Stimulated activated naive CD4-positive, alpha-beta T cell (primary cell): ENCODE measurements around the gene VENTX.

Source experiments
- DNase-seq, 6 experiments: peaks; one replicate each; lab custom pipeline; 2025; lab: John Stamatoyannopoulos, UW

VENTX gene, protein sequence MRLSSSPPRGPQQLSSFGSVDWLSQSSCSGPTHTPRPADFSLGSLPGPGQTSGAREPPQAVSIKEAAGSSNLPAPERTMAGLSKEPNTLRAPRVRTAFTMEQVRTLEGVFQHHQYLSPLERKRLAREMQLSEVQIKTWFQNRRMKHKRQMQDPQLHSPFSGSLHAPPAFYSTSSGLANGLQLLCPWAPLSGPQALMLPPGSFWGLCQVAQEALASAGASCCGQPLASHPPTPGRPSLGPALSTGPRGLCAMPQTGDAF

DNA sequence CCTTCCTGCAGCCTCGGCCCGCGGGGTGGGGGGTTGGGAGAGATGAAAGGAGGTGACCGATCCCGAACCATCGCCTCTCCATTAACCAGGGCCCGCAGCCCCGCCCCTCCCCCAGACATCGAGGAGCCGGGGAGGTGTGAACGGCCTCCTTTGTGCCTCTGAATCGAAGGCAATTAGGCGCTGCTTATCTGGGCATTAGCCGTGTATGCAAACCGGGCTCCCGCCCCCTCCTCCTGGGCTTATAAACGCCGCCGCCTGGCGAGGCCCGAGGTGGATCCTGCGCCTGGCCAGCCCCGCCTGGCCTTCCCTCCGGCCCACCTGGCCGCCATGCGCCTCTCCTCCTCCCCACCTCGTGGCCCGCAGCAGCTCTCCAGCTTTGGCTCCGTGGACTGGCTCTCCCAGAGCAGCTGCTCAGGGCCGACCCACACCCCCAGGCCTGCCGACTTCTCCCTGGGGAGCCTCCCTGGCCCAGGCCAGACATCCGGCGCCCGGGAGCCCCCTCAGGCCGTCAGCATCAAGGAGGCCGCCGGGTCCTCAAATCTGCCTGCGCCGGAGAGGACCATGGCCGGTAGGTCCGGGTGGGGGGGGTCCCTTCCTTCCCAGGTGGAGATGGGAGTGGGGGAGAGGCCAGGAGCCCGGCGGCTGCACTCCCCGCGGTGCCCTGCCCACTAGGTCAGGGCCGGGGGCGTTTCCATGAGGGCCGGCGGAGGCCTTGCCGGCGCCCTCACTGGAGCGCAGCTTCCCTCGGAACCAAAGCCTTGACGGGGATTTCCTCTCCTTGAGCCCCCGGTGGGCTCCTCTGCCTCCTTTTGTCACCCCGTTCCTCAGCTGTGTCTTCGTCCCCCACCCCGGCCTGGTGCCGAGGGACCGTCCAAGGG lies at the start of gene VENTX:
VENTX (plus strand) TSS at position 268 of the 878 bp plus-strand sequence; CDS start at position 328, 60 bp downstream.
- no peak for DNase-seq

- no peak for DNase-seq
These were observed 49.6 kb upstream of the VENTX start for GRCh38 chr10:133187906-133188681.

DNA sequence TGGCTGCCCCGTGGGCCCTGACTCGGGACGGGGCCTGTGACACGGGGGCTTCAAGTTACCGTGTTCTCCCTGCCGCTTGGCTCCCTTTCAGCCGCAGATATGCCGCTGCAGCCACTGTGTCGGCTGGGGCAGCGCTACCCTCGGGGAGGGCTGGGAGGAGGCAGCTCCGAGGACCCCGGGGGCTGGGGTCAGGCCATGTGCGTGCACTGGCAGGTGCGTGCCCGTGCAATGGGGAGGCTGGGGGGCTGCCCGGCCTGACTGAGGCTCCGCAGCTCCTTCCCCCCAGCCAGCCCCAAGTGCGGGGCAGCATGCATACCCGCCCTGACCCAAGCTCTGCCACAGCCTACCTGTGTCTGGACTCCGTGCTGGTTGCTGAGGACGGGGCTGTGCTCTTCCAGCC lies 48.4 kb upstream of the VENTX start:
- DNase-seq, result no peak

DNA sequence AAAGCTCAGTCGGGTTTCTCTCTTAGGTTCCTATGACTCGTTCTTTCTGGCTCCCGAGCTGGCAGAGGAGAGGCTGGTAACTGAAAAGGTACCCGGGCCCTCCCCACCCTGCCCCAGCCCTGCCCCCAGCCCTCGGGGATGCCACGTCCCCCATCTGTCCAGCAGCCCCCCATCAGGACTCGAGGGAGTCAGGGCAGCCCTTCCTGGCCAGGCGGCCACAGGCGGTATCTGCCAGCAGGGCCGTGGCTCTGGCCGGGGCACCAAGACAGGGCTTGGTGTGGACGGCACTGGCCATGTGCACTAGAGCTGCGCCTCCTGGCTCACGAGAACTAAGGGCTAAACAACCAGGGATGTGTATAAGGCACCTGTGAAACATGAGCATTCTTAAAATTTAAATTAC lies 47.9 kb upstream of the VENTX start:
- no peak for DNase-seq

DNA sequence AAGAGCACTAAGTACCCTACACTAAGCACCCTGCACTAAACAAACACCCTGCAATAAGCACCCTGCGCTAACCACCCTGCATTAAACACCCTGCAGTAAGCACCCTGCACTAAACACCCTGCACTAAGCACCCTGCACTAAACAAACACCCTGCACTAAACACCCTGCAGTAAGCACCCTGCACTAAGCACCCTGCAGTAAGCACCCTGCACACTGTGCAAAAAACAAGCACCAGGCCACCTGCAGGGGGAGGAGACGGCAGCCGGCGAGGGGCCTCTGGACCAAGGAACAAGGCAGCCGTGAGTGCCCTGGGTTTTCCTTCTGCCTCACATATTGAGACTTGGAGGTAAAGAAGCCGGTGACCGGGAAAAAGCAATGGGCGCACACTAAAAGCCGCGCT lies 47.4 kb upstream of the VENTX start:
- no peak for DNase-seq

DNA sequence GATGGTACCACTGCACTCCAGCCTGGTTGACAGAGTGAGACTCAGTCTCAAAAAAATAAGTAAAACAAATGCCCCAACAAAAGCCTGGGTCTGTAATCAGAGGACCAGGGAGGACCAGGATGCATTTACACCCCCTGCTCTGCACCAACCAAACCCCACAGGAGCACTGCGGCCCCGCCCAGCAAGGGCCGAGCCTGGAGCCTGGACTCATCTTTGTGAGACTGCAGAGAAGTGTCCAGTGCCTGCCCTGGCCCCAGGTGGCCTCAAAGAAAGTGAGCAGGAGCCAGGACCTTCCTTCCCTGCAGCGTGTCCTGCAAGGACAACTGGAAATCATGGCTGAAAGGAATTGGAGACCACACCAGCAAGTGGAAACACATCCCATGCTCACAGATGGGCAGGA lies 46.0 kb upstream of the VENTX start:
- DNase-seq, result no peak

- DNase-seq, result no peak
These were observed 43.5 kb upstream of the VENTX start for GRCh38 chr10:133194151-133194550.

DNA sequence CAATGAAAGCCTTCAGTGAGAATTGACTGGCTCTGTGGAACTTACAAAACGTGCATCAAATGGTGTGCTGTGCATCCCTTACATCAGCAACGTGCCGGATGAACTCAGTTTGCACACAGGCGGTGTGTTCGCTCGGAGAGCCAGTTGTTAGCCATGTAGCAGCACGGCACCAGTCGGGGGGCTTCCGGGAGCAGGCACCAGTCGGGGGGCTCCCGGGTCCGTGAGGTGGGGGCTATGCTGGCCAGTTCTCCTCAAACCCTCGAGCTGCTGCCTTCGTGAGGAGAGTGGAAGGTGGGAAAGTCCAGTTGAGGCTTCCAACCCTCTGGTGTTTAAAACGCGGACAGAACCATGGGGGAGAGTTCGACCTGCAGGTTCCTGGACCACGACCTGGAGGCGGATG lies 42.6 kb upstream of the VENTX start:
- no peak for DNase-seq

- DNase-seq, result no peak
These were observed 42.0 kb upstream of the VENTX start for GRCh38 chr10:133195611-133196010.

DNA sequence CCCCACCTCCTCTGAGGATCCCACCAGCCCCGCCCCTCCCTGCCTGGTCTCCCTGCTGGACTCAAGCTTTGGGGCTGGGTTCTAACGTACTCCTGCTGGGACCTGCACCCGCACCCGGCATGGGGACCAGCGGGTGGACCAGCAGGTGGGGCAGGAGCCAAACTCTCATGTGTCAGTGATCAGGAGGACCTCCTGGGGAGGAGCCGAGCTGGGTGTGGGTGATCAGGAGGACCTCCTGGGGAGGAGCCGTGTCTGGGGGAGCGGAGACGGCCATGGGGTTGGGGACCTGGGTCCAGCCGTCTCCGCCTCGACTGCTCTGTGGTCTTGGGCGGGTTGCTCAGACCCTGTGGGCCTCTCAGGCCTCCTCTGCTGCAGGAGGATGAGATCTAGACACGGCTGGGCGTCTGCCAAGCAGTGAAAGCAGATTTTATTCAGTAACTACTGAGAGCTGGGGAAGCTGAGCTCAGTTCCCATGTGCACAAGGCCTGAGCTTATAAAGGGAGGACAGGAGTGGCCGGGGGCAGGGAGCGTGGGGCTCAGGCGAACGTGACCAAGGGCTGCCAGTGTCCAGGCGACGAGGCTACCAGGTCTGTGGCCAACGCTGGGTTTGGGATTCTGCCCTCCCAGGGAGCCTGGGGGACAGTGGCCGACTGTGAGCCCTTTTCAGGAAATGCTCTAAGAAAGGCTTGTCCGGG lies 41.3 kb upstream of the VENTX start:
- DNase-seq, result no peak

GRCh38 chr10:133196936-133197758 lies 40.5 kb upstream of the VENTX start:
- DNase-seq, result no peak

GRCh38 chr10:133197786-133198185 lies 39.9 kb upstream of the VENTX start:
- no peak for DNase-seq

DNA sequence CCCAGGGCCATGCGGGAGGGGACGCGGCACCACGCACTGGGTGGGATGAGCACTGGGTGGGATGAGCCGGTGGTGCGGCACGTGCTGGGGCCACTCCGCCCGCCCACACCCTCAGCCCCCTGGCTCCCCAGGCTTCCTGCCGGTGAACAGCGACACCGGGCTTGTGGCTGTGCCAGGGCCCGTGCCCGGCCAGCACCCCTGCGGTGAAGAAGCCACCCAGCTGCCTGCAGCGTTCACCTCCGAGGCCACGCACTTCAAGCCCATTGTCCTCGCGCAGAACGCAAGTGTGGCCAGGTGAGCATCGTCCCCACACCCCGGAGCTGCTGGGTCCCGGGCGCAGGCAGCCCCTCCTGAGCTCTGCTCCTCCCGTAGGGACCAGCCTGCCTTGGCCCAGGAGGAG lies 39.4 kb upstream of the VENTX start:
- no peak for DNase-seq

DNA sequence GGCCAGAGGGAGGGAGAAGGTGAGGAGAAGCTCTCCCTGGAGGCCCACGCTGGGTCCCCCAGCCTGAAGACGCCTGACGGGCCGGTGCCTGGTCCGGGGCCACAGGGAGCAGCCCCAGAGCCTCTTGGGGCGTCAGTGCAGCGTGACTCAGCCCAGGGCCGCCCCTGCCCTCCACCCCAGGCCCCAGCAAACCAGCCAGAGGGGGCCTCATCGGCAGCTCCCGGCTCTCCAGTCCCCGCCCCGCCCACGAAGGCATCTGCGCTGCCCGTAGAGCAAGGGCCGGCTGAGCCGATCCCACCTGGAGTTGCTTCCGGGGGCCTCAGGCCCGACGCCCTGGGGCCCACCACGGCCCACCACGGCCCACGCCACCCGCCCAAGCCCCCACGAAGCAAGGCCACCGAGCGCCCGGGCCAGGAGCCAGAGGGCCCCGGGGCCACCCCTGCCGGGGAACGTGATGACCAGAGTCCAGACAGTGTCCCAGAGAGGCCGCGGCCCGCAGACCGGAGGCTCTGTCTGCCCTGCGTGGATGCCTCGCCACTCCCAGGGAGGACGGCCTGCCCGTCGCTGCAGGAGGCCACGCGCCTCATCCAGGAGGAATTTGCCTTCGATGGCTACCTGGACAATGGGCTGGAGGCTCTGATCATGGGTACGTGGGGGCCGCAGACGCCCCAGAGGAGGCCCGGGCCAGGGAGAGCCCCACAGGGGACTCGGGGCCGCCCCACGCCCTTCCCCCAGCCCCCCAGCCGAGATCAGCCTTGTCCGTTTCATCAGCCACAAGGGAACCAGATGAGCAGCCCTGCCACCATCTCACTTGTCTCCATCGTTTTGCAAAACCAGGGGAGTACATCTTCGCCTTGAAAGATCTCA lies 38.8 kb upstream of the VENTX start:
- no peak for DNase-seq

GRCh38 chr10:133199488-133199885 lies 38.2 kb upstream of the VENTX start:
- DNase-seq, result no peak

GRCh38 chr10:133199992-133200611 lies 37.6 kb upstream of the VENTX start:
- DNase-seq, result no peak

DNA sequence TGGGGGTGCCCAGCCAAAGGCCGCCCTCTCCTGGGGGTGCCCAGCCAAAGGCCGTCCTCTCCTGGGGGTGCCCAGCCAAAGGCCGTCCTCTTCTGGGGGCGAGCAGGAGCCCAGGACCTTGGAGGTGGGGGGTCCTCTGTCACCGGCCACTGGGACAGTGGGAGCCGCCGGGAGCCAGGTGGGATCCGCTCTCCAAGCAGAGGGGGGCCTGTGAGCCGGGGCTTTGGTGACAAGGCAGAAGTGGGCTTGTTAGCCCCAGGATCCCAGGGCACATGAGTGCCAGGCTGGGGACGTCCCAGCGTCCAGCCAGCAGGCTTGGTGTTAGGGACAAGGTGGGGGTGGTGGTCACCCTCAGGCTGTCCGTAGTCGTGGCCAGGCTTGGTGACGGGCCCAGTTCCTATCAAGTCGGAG lies 37.0 kb upstream of the VENTX start:
- DNase-seq, result no peak

- no peak for DNase-seq
These were observed 36.3 kb upstream of the VENTX start for GRCh38 chr10:133201151-133201947.
